GM18502 (cell line): ENCODE results near the gene NOS1AP.
"Not testable (repeated sequence)": the region's sequence is repeated elsewhere in the genome, so short reads cannot be mapped to it uniquely, and the experiment has no call there.

Experiments used
- ATAC-seq: cut with Tn5 transposase; IDR thresholded peaks from one replicate; pipeline ENCODE4 v1.9.1; 2021; ENCODE audit warnings: mild to moderate bottlenecking; ENCODE audit not compliant: unreplicated experiment, poor library complexity

Gene NOS1AP

GRCh38 chr1:162056043-162056442 lies 13.4 kb upstream of the NOS1AP start:
- ATAC-seq = peak; percentile 54

GRCh38 chr1:162056579-162056978 lies 12.9 kb upstream of the NOS1AP start:
- ATAC-seq = no peak

GRCh38 chr1:162059721-162060120 lies 9.8 kb upstream of the NOS1AP start:
- ATAC-seq = no peak

GRCh38 chr1:162060314-162060713 lies 9.2 kb upstream of the NOS1AP start:
- ATAC-seq = no peak

GRCh38 chr1:162062542-162063015 lies 6.9 kb upstream of the NOS1AP start:
- no peak for ATAC-seq

GRCh38 chr1:162065016-162065415 lies 4.5 kb upstream of the NOS1AP start:
- ATAC-seq = no peak

GRCh38 chr1:162066836-162067235 lies 2.7 kb upstream of the NOS1AP start:
- ATAC-seq = not testable (repeated sequence)

GRCh38 chr1:162067466-162067865 lies 2.0 kb upstream of the NOS1AP start:
- no peak for ATAC-seq

GRCh38 chr1:162068301-162068700 lies 1.2 kb upstream of the NOS1AP start:
- no peak for ATAC-seq

GRCh38 chr1:162070094-162070748 lies 730 bp downstream of the NOS1AP start:
- no peak for ATAC-seq

- ATAC-seq = no peak
Measured at GRCh38 chr1:162070825-162071224, 1.3 kb downstream of the NOS1AP start.

- no peak for ATAC-seq
Measured at GRCh38 chr1:162072740-162073139, 3.2 kb downstream of the NOS1AP start.

GRCh38 chr1:162074276-162075005 lies 5.0 kb downstream of the NOS1AP start:
- no peak for ATAC-seq

GRCh38 chr1:162075862-162076261 lies 6.4 kb downstream of the NOS1AP start:
- ATAC-seq = no peak

GRCh38 chr1:162077648-162078299 lies 8.3 kb downstream of the NOS1AP start:
- no peak for ATAC-seq

- no peak for ATAC-seq
Measured at GRCh38 chr1:162079030-162079429, 9.5 kb downstream of the NOS1AP start.

- ATAC-seq = no peak
Measured at GRCh38 chr1:162080472-162081015, 11.1 kb downstream of the NOS1AP start.

GRCh38 chr1:162081316-162081715 lies 11.8 kb downstream of the NOS1AP start:
- ATAC-seq = no peak

- ATAC-seq = not testable (repeated sequence)
Measured at GRCh38 chr1:162082080-162082479, 12.6 kb downstream of the NOS1AP start.

GRCh38 chr1:162083273-162083672 lies 13.8 kb downstream of the NOS1AP start:
- ATAC-seq = no peak

GRCh38 chr1:162085991-162086390 lies 16.5 kb downstream of the NOS1AP start:
- ATAC-seq = no peak
